SK-N-SH (cell line): ENCODE data around the gene PSMB5. TPM values are rescaled to one million over a fixed set of nuclear protein-coding genes. Genes with fewer than 3 reads are reported as not detected.

Experiments
- CHD2 ChIP-seq: fragments of 150-350 bp; IDR thresholded peaks from 2 replicates; pipeline ENCODE4 v1.6.1; 2018; ENCODE audit warnings: low read length; ENCODE audit not compliant: partially characterized antibody
- EP300 ChIP-seq, 2 experiments: IDR thresholded peaks; 2 replicates each; pipeline versions ENCODE4 v1.4.0 to v1.6.1; 2012; ENCODE audit warnings: borderline replicate concordance in 1 of 2, low read depth in 1 of 2, low read length in 1 of 2
- EZH2phosphoT487 ChIP-seq: fragments of 200-600 bp; sonication (generic); IDR thresholded peaks from 2 replicates; pipeline ENCODE4 v1.6.1; 2017; ENCODE audit warnings: low read depth, mixed run types, mild to moderate bottlenecking, antibody characterized with exemption, moderate library complexity, borderline replicate concordance
- FOXJ3 ChIP-seq: sonication (generic); formaldehyde crosslinking; IDR thresholded peaks from 2 replicates; pipeline ENCODE4 v1.5.1; 2020; ENCODE audit warnings: mild to moderate bottlenecking, missing genetic modification reagents
- JUND ChIP-seq: IDR thresholded peaks from 2 replicates; pipeline ENCODE4 v1.4.0; 2012
- MEF2A ChIP-seq: IDR thresholded peaks from 2 replicates; pipeline ENCODE4 v1.4.0; 2012; ENCODE audit warnings: low read depth, borderline replicate concordance
- MXI1 ChIP-seq: IDR thresholded peaks from 2 replicates; pipeline ENCODE4 v1.6.1; 2012; ENCODE audit warnings: mild to moderate bottlenecking, low read depth, low read length, improper control_type of control experiment
- POLR2AphosphoS5 ChIP-seq: IDR thresholded peaks from 2 replicates; pipeline ENCODE4 v1.6.1; 2012; ENCODE audit warnings: low read depth, low read length
- RFX5 ChIP-seq: IDR thresholded peaks from 2 replicates; pipeline ENCODE4 v1.6.1; 2012; ENCODE audit warnings: mild to moderate bottlenecking, improper control_type of control experiment, low read length
- RXRA ChIP-seq: IDR thresholded peaks from 2 replicates; pipeline ENCODE4 v1.4.0; 2012; ENCODE audit warnings: low read depth, mild to moderate bottlenecking, borderline replicate concordance
- TCF12 ChIP-seq: IDR thresholded peaks from 2 replicates; pipeline ENCODE4 v1.4.0; 2012
- TEAD4 ChIP-seq: IDR thresholded peaks from 2 replicates; pipeline ENCODE4 v1.4.0; 2012; ENCODE audit warnings: mild to moderate bottlenecking, borderline replicate concordance; ENCODE audit not compliant: insufficient read depth
- USF1 ChIP-seq: IDR thresholded peaks from 2 replicates; pipeline ENCODE4 v1.4.0; 2012; ENCODE audit warnings: low read depth, borderline replicate concordance
- YY1 ChIP-seq: IDR thresholded peaks from 2 replicates; pipeline ENCODE4 v1.4.0; 2012; ENCODE audit warnings: low read depth, mild to moderate bottlenecking
- polyA plus RNA-seq, 3 experiments: library from polyadenylated mRNA; depleted of rRNA; stranded (reverse); fragments of >200 nt; gene quantifications; 2 replicates each; pipeline ENCODE4 v1.2.3, GENCODE V29; 2012
- TF ChIP-seq, protein P1 (sequence below): IDR thresholded peaks from 2 replicates; pipeline ENCODE4 v1.4.0; 2012; ENCODE audit warnings: low read depth
- TF ChIP-seq, protein P2 (sequence below): IDR thresholded peaks from 2 replicates; pipeline ENCODE4 v1.6.1; 2012; ENCODE audit warnings: mild to moderate bottlenecking, low read depth, low read length, moderate library complexity
- TF ChIP-seq, protein P3 (sequence below): fragments of 200-600 bp; sonication (generic); IDR thresholded peaks from 2 replicates; pipeline ENCODE4 v1.6.1; 2017; ENCODE audit warnings: antibody characterized with exemption, mild to moderate bottlenecking, moderate library complexity
- TF ChIP-seq, protein P4 (sequence below): fragments of 150-350 bp; IDR thresholded peaks from 2 replicates; pipeline ENCODE4 v1.6.1; 2016; ENCODE audit warnings: mild to moderate bottlenecking, low read depth, low read length
- TF ChIP-seq, protein P5 (sequence below): IDR thresholded peaks from 2 replicates; pipeline ENCODE4; 2012

The PSMB5 gene
- polyA plus RNA-seq, 1 of the 3 experiments (the other 2 are of a cell fraction) = 337 TPM

DNA sequence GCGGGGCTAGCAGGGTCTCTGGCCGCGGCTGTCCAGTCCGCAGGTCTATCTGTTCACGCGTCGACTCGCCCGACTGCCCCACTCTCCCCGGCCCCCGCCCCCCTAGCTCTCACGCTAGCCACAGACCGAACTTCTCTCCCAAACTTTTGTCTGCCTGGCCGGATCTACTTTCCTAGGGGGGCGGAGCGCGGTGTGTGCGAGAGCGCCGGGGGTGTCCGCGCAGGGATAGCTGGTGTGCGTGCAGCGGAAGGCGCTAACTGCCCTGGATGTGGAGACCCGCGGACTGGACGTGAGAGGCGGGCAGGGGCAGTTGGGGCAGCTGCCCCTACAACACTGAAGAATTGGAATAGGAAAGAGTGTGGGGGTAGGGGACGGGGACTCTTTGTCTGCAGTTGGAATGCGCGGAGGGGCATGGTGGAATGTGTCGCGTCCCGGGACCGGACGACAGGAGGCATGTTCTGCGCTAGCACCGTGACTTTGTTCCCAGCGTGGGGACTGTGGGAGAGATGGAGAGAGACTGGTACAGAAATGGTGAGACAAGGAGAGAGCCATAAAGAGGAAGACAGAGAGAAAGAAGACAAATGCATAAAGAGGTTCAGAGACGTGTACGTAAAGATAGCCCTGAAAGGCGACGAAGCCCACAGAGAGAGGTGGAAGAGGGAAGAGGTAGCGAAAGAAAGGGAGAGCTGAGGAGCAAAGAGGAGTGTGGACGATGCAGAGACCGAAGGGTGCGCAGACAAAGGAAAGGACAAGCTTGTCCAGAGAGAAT lies 52.0 kb downstream of the PSMB5 start, which contains the start of gene AJUBA (continued):
- no peak for TF ChIP-seq EP300 (IDR thresholded peaks at IDR 0.05; ENCODE audit: borderline replicate concordance in 1 of 2, low read depth in 1 of 2, low read length in 1 of 2)
- TF ChIP-seq, protein P1, sequence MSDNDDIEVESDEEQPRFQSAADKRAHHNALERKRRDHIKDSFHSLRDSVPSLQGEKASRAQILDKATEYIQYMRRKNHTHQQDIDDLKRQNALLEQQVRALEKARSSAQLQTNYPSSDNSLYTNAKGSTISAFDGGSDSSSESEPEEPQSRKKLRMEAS = peak; percentile 90
- TF ChIP-seq, protein P2, sequence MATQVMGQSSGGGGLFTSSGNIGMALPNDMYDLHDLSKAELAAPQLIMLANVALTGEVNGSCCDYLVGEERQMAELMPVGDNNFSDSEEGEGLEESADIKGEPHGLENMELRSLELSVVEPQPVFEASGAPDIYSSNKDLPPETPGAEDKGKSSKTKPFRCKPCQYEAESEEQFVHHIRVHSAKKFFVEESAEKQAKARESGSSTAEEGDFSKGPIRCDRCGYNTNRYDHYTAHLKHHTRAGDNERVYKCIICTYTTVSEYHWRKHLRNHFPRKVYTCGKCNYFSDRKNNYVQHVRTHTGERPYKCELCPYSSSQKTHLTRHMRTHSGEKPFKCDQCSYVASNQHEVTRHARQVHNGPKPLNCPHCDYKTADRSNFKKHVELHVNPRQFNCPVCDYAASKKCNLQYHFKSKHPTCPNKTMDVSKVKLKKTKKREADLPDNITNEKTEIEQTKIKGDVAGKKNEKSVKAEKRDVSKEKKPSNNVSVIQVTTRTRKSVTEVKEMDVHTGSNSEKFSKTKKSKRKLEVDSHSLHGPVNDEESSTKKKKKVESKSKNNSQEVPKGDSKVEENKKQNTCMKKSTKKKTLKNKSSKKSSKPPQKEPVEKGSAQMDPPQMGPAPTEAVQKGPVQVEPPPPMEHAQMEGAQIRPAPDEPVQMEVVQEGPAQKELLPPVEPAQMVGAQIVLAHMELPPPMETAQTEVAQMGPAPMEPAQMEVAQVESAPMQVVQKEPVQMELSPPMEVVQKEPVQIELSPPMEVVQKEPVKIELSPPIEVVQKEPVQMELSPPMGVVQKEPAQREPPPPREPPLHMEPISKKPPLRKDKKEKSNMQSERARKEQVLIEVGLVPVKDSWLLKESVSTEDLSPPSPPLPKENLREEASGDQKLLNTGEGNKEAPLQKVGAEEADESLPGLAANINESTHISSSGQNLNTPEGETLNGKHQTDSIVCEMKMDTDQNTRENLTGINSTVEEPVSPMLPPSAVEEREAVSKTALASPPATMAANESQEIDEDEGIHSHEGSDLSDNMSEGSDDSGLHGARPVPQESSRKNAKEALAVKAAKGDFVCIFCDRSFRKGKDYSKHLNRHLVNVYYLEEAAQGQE = no peak
- TF ChIP-seq YY1 = peak; percentile 75
- TF ChIP-seq, protein P3, sequence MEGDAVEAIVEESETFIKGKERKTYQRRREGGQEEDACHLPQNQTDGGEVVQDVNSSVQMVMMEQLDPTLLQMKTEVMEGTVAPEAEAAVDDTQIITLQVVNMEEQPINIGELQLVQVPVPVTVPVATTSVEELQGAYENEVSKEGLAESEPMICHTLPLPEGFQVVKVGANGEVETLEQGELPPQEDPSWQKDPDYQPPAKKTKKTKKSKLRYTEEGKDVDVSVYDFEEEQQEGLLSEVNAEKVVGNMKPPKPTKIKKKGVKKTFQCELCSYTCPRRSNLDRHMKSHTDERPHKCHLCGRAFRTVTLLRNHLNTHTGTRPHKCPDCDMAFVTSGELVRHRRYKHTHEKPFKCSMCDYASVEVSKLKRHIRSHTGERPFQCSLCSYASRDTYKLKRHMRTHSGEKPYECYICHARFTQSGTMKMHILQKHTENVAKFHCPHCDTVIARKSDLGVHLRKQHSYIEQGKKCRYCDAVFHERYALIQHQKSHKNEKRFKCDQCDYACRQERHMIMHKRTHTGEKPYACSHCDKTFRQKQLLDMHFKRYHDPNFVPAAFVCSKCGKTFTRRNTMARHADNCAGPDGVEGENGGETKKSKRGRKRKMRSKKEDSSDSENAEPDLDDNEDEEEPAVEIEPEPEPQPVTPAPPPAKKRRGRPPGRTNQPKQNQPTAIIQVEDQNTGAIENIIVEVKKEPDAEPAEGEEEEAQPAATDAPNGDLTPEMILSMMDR = no peak
- TF ChIP-seq RFX5 = no peak
- TF ChIP-seq, protein P4, sequence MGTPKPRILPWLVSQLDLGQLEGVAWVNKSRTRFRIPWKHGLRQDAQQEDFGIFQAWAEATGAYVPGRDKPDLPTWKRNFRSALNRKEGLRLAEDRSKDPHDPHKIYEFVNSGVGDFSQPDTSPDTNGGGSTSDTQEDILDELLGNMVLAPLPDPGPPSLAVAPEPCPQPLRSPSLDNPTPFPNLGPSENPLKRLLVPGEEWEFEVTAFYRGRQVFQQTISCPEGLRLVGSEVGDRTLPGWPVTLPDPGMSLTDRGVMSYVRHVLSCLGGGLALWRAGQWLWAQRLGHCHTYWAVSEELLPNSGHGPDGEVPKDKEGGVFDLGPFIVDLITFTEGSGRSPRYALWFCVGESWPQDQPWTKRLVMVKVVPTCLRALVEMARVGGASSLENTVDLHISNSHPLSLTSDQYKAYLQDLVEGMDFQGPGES = no peak
- TF ChIP-seq, protein P5, sequence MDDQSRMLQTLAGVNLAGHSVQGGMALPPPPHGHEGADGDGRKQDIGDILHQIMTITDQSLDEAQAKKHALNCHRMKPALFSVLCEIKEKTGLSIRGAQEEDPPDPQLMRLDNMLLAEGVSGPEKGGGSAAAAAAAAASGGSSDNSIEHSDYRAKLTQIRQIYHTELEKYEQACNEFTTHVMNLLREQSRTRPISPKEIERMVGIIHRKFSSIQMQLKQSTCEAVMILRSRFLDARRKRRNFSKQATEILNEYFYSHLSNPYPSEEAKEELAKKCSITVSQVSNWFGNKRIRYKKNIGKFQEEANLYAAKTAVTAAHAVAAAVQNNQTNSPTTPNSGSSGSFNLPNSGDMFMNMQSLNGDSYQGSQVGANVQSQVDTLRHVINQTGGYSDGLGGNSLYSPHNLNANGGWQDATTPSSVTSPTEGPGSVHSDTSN = peak; percentile 89
- TF ChIP-seq MEF2A = no peak
- TF ChIP-seq TEAD4 = peak; percentile 93
- TF ChIP-seq POLR2AphosphoS5 = peak; percentile 55; the same call in 1 of the 2 replicates
- 0 out of 2 replicates have a peak, but pooled peaks have one; percentile 14 for TF ChIP-seq USF1
- no peak; the same call in 1 of the 2 replicates for TF ChIP-seq RXRA
- no peak for TF ChIP-seq EZH2phosphoT487
- peak; percentile 81; the same call in 1 of the 2 replicates for TF ChIP-seq MXI1
- 0 out of 2 replicates have a peak, but pooled peaks have one; percentile 19 for TF ChIP-seq JUND
- peak; percentile 29; the same call in 1 of the 2 replicates for TF ChIP-seq TCF12
- peak; percentile 92 for TF ChIP-seq CHD2
- no peak for TF ChIP-seq FOXJ3 (CRISPR knock-in tag)
- TF ChIP-seq, all 33 proteins: peak for 16
